NCI-H187 treated with DMSO at 0.1 percent for 48 hours (cell line): Measurements from ENCODE around the gene ANG.
"Not testable (repeated sequence)": the region's sequence is repeated elsewhere in the genome, so short reads cannot be mapped to it uniquely, and the experiment has no call there.

ENCODE experiments used
- DNase-seq: peaks from one replicate; lab custom pipeline; 2025; lab: John Stamatoyannopoulos, UW

Gene ANG

GRCh38 chr14:20699931-20700330 is 11.4 kb downstream of the ANG start:
- no peak for DNase-seq

DNA sequence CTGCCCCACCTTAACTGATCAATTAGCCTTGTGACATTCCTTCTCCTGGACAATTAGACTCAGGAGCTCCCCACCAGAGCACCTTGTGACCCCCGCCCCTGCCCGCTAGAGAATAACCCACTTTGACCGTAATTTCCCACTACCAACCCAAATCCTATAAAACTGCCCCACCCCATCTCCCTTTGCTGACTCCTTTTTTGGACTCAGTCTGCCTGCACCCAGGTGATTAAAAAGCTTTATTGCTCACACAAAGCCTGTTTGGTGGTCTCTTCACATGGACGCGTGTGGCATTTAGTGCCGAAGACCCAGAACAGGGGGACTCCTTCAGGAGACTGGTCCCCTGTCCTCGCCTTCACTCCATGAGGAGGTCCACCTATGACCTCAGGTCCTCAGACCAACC is 12.4 kb downstream of the ANG start:
- not testable (repeated sequence) for DNase-seq

DNA sequence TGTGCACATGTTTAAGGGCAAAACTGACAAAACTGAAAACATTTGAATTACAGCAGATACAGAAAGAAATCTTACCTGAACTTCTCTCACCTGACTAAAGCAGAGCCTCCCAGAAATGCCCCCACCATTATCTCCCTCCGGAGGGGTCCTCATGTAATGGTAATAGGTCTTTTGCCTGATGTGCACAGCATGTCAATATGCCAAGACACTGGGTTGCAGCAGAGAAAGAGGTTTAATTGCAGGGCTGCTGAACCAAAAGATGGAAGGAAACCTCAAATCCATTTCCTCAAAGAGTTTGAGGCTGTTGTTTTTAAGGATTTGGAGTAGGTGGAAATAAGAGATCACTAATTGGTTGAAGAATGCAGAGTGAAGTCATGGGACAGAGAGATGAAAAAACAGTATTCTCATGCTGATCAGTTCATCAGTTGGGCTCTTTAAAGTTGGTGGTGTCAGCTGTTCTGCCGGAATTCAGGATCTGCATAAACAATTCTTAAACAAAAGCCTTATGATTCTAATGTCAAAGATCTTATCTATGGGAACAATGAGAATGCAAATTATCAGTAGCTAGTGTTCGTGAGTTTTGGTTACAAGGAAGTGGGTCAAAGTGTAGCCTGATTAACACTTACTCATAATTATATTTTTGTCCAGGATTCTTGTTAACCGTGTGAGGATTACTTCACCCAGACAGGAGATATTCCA is 18.2 kb downstream of the ANG start:
- DNase-seq, result no peak

GRCh38 chr14:20707622-20708021 is 19.1 kb downstream of the ANG start:
- no peak for DNase-seq

DNA sequence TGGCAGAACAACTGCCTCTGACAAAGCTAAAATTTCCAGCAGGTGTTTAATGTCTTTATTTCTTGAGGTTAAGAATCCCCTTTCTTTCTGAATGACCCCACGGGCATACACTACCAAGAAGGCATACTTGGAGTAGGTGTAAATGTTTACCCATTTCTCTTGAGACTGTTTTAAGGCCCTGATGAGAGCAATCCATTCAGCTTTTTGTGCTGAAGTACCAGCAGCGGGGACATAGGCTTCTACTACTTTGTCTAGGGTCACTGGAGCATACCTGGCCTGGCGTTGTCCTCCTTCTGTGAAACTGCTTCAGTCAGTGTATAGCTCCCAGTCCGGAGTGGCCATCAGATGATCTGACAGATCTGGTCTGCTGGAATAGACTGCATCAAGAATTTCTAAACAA is 22.7 kb downstream of the ANG start:
- no peak for DNase-seq

- no peak for DNase-seq
Observed at GRCh38 chr14:20711685-20712084, 23.1 kb downstream of the ANG start.

- no peak for DNase-seq
Observed at GRCh38 chr14:20712904-20713303, 24.3 kb downstream of the ANG start.

GRCh38 chr14:20714593-20715250 is 26.2 kb downstream of the ANG start:
- DNase-seq, result no peak

GRCh38 chr14:20719777-20720176 is 31.2 kb downstream of the ANG start:
- no peak for DNase-seq

DNA sequence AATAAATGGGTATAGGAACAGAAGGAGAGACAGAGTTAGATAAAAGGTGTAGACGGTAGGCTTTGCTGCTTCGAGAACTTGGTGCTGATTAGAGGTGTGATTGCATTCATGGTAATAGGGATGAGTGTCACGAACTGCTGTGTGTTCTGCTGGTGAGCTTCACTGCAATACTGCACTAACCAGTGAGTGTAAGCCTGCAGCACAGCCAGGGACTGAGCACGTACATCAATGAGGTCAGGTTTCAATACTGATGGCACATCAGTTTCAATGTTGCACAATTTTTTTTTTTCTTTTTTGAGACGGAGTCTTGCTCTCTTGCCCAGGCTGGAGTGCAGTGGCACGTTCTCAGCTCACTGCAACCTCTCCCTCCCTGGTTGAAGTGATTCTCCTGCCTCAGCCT is 32.2 kb downstream of the ANG start:
- no peak for DNase-seq

DNA sequence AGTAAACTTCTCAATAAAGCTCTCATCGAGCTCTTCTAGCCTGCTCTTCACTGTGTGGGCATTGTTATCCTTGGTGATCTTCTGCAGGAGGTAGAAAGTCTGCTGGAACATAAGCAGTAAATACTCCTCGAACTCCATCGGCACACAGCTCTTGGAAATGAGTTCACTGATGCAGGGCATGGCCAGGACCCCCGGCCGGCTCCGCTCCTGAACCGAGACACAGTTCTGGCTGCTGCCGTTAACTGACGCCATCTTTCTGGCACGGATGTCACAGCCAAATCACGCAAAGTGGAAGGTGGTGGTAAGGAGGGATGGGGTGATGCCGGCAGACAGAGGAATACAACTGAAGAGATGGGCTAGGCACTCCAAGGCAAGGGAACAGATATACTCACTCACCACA is 33.5 kb downstream of the ANG start:
- no peak for DNase-seq

DNA sequence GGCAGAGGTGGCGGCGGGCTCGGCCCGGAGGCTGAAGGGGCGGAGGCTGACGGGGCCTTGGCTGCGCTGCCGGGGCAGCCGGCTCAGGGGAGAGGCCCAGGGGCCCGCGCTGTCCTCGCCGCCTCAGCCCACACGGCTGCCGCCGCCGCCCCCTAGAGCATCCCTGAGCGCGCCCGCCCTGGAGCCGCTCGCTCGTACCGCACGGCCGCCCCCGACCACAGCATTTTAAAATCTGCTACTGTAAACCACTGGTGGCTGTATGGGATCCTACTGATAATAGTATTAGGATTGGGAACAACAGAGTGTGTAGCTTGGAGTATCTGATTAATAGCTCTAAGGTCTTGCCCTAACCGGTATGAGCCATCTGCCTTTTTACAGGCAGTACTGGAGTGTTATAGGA is 34.9 kb downstream of the ANG start:
- DNase-seq, result no peak

DNA sequence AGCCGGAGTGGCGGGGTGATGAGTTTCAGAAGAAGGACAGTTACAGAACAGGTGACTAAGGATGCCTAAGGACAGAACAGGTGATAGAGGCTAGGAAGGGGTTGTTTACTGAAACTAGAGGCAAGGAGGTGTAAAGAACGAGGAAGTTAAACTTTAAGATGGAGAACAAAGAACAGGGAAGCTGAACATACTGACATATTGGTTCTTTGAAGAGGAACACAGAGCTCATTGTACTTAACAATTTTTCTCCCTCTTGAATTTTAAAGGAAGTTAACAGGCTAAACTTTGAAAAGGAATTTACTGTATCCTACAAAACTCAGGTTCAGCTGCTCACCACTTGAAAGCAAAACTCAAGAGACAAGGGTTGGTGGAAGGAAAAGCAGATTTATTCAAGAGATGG is 37.6 kb downstream of the ANG start:
- not testable (repeated sequence) for DNase-seq

DNA sequence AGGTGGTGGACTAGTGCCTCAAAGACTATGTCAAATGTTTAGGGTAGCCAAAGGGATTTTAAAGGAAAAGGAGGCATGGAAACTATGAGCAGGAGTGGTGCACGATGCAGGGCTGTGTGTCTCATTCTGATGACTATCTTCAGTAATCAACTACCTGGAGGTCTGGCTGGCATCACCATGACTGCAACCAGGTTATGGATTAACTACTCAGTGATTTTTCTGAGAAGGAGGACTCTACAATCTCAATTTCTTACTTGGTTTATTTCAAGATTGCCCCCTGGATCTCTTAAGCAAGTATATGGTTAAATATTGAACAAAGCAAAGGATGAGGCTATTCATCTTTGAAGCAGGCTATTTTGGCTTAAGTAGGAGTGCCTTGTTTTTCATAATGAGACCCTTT is 38.0 kb downstream of the ANG start:
- DNase-seq, result no peak

DNA sequence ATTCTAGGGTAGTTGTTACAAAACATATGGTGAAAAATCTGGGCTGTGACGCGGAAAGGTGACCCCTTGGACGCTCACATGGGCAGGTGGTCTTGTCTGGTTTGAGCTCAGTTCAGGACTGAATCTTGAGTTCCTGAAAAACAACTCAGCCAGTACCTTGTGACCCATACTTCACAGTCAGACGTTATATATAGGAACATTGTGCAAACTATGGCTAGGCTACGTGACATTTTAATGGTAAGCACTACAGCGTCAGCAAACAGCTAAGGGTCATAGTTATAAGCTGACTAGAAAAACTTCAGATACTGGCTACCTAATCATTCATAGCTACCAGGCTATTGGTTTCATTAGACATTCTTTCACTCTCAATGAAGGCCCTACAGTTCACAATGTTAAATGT is 42.3 kb downstream of the ANG start:
- no peak for DNase-seq

- no peak for DNase-seq
Observed at GRCh38 chr14:20732477-20732876, 43.9 kb downstream of the ANG start.

DNA sequence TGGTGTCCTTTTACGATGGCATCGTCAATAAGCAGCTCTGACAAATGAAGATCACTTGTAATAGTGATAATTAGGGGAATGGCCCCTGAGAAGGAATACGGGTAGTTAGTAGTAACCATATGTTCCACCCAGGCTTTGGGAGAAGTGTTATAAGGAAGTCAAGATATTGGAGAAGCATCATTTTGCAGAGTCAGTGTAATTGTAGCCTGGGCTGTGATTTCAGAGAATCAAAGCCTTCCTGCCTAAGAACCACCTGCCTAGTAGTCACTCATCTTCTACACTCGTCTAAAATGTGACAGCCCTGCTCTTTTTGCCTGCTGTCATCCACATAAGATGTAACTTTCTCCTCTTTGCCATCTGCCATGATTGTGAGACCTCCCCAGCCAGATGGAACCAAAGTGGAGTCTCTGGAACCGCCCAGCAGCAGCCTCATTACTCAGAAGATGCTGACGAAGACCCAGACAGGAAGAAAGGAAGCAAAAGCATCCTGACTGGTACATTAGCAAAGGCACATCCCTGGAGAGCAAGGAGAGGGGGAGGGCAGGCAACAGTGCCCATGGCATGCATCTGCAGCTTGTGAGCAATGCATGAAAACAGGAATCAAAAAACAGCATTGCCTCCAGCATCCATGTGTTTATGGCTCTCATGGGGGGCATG is 44.5 kb downstream of the ANG start:
- no peak for DNase-seq

DNA sequence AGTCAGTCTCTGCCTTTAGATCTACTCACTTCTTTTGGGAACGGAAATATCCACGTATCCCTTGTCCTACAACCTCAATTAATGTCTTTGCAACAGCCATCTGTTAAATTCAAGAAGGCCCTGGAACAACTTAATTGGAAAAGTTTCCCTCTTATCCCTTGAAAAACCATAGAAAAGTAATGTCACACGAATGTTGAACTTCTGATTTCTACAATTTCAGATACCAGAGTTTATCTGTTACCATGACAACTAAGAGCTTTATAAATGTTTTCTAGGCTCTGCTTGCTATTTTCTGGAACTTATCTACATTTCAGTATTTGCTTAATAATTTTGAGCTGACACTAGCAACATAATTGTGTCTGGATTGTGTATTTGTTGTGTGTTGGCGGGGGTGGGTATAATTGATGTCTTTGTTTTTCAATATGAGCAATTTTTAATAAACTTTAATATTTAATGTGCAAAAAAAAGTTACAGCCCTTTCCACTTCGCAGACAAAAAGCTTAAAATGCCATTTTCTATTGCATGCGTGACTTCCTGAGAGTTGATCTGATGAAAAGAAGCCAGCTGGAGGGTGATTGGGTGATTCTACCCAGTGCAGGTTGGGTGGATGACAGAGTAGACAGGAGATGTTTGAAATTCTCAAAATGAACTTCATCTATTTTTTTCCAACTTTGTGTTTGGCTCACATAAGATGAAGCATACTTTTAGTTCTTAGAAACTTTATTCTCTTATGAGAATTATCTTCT is 45.3 kb downstream of the ANG start:
- DNase-seq, result no peak

DNA sequence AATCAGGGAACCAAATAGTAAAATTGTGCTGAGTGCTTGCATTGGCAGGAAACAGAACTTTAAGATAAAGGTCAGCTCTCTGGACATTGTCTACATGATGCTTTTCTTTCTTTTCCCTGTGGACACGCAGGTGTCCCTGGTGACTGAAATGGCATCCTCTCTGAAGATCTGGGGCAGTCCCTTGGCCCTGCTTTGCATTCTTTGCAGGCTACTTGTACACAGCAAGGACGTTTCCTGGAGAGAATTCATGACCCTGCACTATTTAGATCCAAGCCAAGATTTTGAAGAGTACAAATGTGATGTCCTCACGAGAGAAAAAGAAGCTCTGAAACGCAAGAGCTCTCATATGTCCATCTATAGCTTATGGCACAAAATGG is 45.9 kb downstream of the ANG start:
- DNase-seq, result no peak

GRCh38 chr14:20738292-20738691 is 49.7 kb downstream of the ANG start:
- not testable (repeated sequence) for DNase-seq

DNA sequence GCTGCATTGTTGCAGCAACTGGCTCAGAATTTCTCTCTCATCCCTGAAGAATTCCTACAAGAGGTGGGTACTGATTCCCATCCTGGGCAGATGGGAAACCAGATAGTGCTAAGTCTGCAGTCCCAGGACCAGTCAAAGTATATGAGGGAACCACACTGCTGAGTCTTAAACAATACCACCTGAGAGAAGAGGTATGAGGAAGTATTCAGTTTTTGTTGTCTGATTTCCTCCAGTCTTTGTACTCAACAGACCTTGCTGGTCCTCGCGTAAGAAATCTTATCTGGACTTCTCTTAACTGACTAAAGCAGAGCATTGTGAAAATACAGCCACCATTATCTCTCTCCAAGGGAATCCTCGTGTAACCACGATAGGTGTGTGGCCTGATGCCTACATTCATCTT is 53.6 kb downstream of the ANG start:
- DNase-seq, result no peak

GRCh38 chr14:20743556-20743955 is 55.0 kb downstream of the ANG start:
- DNase-seq, result no peak
